AG09319 (cell line): ENCODE data around the gene NOLC1.

Experiments used
- DNase-seq: peaks from one replicate; pipeline ENCODE4 v3.0.0-alpha.2; 2010; ENCODE audit warnings: low read depth; ENCODE audit errors: extremely low read depth
- CTCF ChIP-seq: IDR thresholded peaks from 2 replicates; pipeline ENCODE4 v1.5.1; 2011; ENCODE audit warnings: low read depth, mild to moderate bottlenecking, inconsistent platforms, low read length, moderate library complexity

Gene NOLC1

GRCh38 chr10:102196893-102197292, 44.7 kb downstream of the NOLC1 start:
- TF ChIP-seq CTCF: no peak
- no peak for DNase-seq

- no peak for DNase-seq
- TF ChIP-seq CTCF: no peak
Measured at GRCh38 chr10:102198027-102198426, 45.8 kb downstream of the NOLC1 start.

GRCh38 chr10:102200751-102201640, 48.8 kb downstream of the NOLC1 start:
- DNase-seq: no peak
- no peak for TF ChIP-seq CTCF

- no peak for DNase-seq
- TF ChIP-seq CTCF: no peak
Measured at GRCh38 chr10:102202386-102202785, 50.2 kb downstream of the NOLC1 start.

- no peak for DNase-seq
Measured at GRCh38 chr10:102208311-102209035, 56.3 kb downstream of the NOLC1 start.

GRCh38 chr10:102211615-102212299, 59.6 kb downstream of the NOLC1 start:
- TF ChIP-seq CTCF: no peak
- DNase-seq: no peak

More at GRCh38 chr10:102208311-102209035, 56.3 kb downstream of the NOLC1 start:
- no peak for TF ChIP-seq CTCF
